ENCODE measurements around the gene LYL1. TPM values are rescaled to one million over a fixed set of nuclear protein-coding genes. Genes with fewer than 3 reads are reported as not detected.

Gene LYL1
- total RNA-seq, 4 donors from 2014 or later, result 13.7 to 27.7 (median 21.5) TPM

GRCh38 chr19:13118424-13119193 is 16.0 kb upstream of the LYL1 start:
- TF ChIP-seq CTCF (IDR thresholded peaks at IDR 0.05; ENCODE audit: low read depth), result no peak

- no peak for TF ChIP-seq CTCF (IDR thresholded peaks at IDR 0.05; ENCODE audit: low read depth)
These were observed 15.2 kb upstream of the LYL1 start, which contains the start of gene NACC1 for GRCh38 chr19:13117772-13118423. Gene NACC1 (plus strand): TSS chr19:13118264. CDS start chr19:13135208, 16,944 bp downstream.

- TF ChIP-seq CTCF (IDR thresholded peaks at IDR 0.05; ENCODE audit: low read depth), result no peak
These were observed 14.6 kb upstream of the LYL1 start for GRCh38 chr19:13117176-13117771.

GRCh38 chr19:13116282-13117175 is 13.9 kb upstream of the LYL1 start, which contains the start of gene TRMT1:
Gene TRMT1 (minus strand): TSS chr19:13116740. CDS start chr19:13116399, 341 bp downstream.
- TF ChIP-seq CTCF (IDR thresholded peaks at IDR 0.05; ENCODE audit: low read depth), result no peak

GRCh38 chr19:13115936-13116281 is 13.3 kb upstream of the LYL1 start:
- TF ChIP-seq CTCF (IDR thresholded peaks at IDR 0.05; ENCODE audit: low read depth), result no peak

- no peak for TF ChIP-seq CTCF (IDR thresholded peaks at IDR 0.05; ENCODE audit: low read depth)
These were observed 9.9 kb upstream of the LYL1 start for GRCh38 chr19:13112555-13112954.
